Duodenal mucosa (tissue), 2 donors: ENCODE data around the gene OSBPL3.

Experiments used
- H3K27ac ChIP-seq: one replicate; pipeline ENCODE4 v1.7.0; 2013; ENCODE audit warnings: low read depth, low read length
- H3K27me3 ChIP-seq, 2 donors: one replicate each; pipeline ENCODE4 v1.7.0; 2013; ENCODE audit warnings: low read length in 2 of 2, control low read depth in 1 of 2; ENCODE audit not compliant: insufficient read depth in 2 of 2, control insufficient read depth in 1 of 2
- H3K36me3 ChIP-seq, 2 donors: one replicate each; pipeline ENCODE4 v1.7.0; 2013; ENCODE audit warnings: low read length in 2 of 2, control low read depth in 1 of 2; ENCODE audit not compliant: insufficient read depth in 2 of 2, control insufficient read depth in 1 of 2
- H3K4me1 ChIP-seq, 2 donors: one replicate each; pipeline ENCODE4 v1.7.0; 2013; ENCODE audit warnings: low read length in 2 of 2, control low read depth in 1 of 2; ENCODE audit not compliant: insufficient read depth in 2 of 2, control insufficient read depth in 1 of 2
- H3K4me3 ChIP-seq, 2 donors: one replicate each; pipeline ENCODE4 v1.7.0; 2013; ENCODE audit warnings: low read length in 2 of 2, low read depth in 1 of 2
- H3K9ac ChIP-seq, 2 donors: one replicate each; pipeline ENCODE4 v1.7.0; 2013; ENCODE audit warnings: low read length in 2 of 2, low read depth in 1 of 2
- H3K9me3 ChIP-seq, 2 donors: one replicate each; pipeline ENCODE4 v1.7.0; 2013; ENCODE audit warnings: low read length in 2 of 2, control low read depth in 1 of 2; ENCODE audit not compliant: control insufficient read depth in 1 of 2

Gene OSBPL3

DNA sequence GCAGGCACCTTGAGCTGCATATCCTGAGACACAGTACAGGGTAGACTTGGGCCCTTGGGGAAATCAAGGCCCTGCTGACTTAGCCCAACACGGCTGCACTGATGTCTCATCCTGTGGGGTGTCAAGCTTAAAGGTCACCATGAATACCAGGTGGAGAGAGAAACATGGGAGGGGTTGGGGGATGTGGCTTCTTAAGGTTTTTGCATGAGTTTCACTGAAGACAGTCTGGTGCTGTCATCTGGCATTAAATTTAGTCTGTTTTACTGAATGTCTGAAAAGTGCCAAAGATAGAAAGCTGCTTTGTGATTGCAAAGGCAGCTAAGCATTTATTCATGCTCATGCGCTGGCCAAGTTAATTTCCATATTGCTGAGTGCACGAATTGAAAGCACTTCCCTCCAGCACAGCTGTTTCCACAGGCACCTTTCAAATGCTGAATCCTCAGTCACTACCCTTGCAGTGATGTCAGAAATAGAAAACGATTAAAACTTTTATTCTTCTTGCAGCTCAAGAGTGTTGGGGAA, 102.1 kb downstream of the OSBPL3 start:
- H3K27ac ChIP-seq: no peak overlapping the region

DNA sequence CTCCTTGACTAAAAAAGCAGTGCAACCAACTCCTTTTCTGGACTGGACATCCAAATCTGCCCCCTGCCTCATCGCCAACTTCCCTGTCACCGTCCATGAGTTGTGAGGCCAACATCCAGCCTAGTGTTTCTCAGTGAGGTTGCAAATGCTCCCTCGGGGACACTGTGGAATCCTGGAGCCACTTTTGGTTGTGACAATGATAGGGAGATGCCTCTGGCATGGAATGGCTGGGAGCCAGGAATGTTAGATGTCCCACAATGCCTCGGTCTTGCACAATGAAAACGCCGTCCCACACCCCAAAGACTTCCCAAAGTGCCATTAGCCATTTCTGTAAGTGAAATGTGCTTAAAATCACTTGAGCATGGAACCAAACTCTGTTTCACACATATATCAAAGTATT, 105.2 kb downstream of the OSBPL3 start:
- no peaks in the 10 kb centered on the region for H3K27me3 ChIP-seq
- H3K9ac ChIP-seq: no peak overlapping the region
- no peaks in the 10 kb centered on the region for H3K9me3 ChIP-seq
- no peak overlapping the region for H3K27ac ChIP-seq
- peaks cover 0 to 7% of the 10 kb centered on the region in 2 donors for H3K36me3 ChIP-seq
- H3K4me3 ChIP-seq: no peak overlapping the region
- H3K4me1 ChIP-seq: no peaks in the 10 kb centered on the region

More for the DNA sequence above, 102.1 kb downstream of the OSBPL3 start:
- H3K4me3 ChIP-seq: no peak overlapping the region
- no peaks in the 10 kb centered on the region for H3K4me1 ChIP-seq
- no peaks in the 10 kb centered on the region for H3K9me3 ChIP-seq
- no peaks in the 10 kb centered on the region for H3K36me3 ChIP-seq
- H3K9ac ChIP-seq: no peak overlapping the region
- no peaks in the 10 kb centered on the region for H3K27me3 ChIP-seq

DNA sequence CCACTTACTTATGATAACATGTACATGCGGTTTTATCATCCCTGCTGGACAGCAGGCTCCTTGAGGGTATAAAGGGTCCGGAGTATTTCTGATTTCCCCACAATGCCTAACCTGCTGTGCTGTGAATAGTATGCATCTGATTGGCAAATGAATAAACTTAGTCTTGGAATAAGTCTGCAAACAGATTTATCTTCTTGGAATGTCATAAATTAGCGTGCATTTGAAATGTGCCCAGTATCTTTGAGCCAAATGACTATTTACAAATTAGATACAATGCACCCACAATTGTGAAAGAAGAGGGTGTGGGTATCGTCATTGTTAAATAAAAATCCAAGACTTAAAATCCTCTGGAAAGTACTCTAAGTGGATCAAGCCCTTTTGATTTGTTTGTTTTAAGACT, 106.0 kb downstream of the OSBPL3 start:
- no peaks in the 10 kb centered on the region for H3K27me3 ChIP-seq
- H3K27ac ChIP-seq: no peak overlapping the region
- no peak overlapping the region for H3K9ac ChIP-seq
- no peaks in the 10 kb centered on the region for H3K4me1 ChIP-seq
- peaks cover 0 to 7% of the 10 kb centered on the region in 2 donors for H3K36me3 ChIP-seq
- no peaks in the 10 kb centered on the region for H3K9me3 ChIP-seq
- H3K4me3 ChIP-seq: no peak overlapping the region

DNA sequence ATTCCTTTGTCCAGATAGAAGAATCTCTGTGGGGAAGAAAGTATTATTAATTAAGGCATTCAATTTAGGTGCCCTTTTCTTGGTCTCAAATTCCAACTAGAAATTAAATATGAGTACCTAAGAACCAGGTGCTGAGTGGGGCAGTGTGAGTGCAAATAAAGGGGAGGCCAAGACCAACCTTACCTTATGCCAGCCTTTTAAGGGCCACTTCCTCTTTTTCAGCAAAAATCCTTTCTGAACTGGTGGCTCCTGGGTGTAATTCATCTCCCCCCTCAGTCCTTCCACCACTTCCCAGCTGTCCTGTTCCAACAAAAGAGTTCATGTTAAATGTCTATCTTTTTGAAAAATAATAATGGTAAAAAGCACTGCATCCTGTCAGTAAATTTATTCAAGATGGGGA, 108.2 kb downstream of the OSBPL3 start:
- Histone ChIP-seq H3K4me3 (no peak overlapping the region), H3K27ac (no peak overlapping the region), H3K9me3 (no peaks in the 10 kb centered on the region)

DNA sequence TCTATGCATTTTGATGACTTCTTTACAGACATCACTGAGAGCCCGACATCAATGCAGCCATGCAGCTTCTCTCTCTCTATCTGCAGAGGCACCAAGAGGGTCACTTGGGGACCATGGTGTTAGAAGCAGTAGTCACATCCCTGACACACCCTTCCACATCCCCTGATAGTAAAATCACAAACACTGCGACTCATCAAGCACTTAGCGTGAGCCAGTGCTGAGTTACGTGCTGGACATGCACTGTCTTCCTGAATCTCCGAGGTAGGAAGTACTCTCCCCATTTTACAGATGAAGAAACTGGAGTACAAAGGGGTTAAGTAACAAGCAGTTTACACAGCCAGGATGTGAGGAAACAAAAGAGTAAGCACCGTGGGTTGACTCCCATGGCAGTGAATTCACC, 109.2 kb downstream of the OSBPL3 start:
- no peaks in the 10 kb centered on the region for H3K4me1 ChIP-seq
- H3K36me3 ChIP-seq: peaks cover 0 to 8% of the 10 kb centered on the region in 2 donors
- no peaks in the 10 kb centered on the region for H3K27me3 ChIP-seq
- H3K27ac ChIP-seq: no peak overlapping the region
- H3K9me3 ChIP-seq: no peaks in the 10 kb centered on the region
- no peak overlapping the region for H3K9ac ChIP-seq
- no peak overlapping the region for H3K4me3 ChIP-seq

More for the DNA sequence above, 108.2 kb downstream of the OSBPL3 start:
- H3K27me3 ChIP-seq: no peaks in the 10 kb centered on the region
- H3K36me3 ChIP-seq: peaks cover 0 to 7% of the 10 kb centered on the region in 2 donors
- H3K9ac ChIP-seq: no peak overlapping the region
- H3K4me1 ChIP-seq: no peaks in the 10 kb centered on the region

DNA sequence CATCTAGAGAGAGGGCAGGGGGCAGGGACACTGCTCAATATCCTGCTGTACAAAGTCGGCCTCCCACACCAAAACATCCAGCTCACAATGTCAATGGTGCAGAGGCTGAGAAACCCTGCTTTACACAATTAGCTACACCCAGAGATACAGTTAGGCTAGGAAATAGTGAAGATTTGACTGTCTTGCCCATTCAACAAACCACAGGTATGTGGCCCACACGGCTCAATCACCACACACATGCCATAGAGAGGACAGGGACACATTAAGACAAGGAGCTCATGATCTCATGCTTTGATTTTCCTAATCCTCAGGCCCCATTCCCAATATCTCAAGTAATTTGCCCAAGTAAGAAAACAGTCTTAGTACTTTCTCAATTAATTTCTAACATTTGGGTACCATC, 110.4 kb downstream of the OSBPL3 start:
- Histone ChIP-seq H3K4me1 (no peaks in the 10 kb centered on the region), H3K27me3 (no peaks in the 10 kb centered on the region), H3K36me3 (peaks cover 0 to 19% of the 10 kb centered on the region in 2 donors), H3K4me3 (no peak overlapping the region), H3K9ac (no peak overlapping the region), H3K27ac (no peak overlapping the region), H3K9me3 (no peaks in the 10 kb centered on the region)

DNA sequence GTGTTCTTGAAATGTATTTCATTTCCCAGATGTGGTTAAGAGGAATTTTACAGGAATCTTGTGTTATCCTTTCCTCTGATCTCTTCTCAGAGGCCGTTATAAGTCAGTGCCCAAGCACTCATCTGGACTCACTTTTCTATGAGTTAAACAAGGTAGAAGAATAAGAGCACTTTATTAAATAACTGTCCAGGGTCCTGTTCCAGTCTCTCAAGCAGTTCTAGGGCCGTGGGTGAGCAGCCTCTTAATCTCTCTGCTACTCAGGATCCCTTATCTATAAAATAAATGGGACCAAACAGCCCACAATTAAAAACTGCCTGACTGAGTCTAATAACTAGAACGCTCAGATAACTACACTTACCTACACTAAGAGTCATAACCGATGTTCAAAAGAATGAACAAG, 111.2 kb downstream of the OSBPL3 start:
- Histone ChIP-seq H3K36me3 (peaks cover 0 to 27% of the 10 kb centered on the region in 2 donors), H3K4me1 (no peaks in the 10 kb centered on the region), H3K27me3 (no peaks in the 10 kb centered on the region), H3K9me3 (no peaks in the 10 kb centered on the region), H3K27ac (no peak overlapping the region), H3K4me3 (no peak overlapping the region), H3K9ac (no peak overlapping the region)

DNA sequence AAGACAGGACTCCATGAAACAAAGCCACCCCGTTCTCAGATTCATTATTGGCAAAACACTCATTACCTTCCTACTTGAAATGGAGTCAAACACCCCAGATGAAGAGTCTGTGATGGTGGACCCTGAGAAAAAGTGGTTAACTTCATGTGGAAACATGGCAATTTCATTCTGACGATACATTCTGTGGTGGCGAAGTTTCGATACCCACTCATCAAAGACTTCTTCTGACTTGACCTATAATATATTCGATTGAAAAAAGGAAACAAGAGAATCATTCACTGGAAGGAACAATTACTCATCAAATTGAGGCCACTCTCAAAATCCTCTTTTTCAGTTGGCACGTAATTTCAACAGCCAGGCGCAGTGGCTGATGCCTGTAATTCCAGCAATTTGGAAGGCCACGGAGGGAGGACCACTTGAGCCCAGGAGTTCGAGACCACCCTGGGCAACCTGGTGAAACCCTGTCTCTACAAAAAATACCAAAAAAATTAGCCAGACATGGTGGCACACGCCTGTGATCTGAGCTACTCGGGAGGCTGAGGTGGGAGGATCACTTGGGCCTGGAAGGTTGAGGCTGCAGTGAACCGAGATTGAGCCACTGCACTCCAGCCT, 113.9 kb downstream of the OSBPL3 start:
- Histone ChIP-seq H3K9me3 (no peaks in the 10 kb centered on the region), H3K27ac (no peak overlapping the region), H3K9ac (no peak overlapping the region), H3K4me3 (no peak overlapping the region), H3K36me3 (peaks cover 0 to 42% of the 10 kb centered on the region in 2 donors), H3K4me1 (no peaks in the 10 kb centered on the region), H3K27me3 (no peaks in the 10 kb centered on the region)

DNA sequence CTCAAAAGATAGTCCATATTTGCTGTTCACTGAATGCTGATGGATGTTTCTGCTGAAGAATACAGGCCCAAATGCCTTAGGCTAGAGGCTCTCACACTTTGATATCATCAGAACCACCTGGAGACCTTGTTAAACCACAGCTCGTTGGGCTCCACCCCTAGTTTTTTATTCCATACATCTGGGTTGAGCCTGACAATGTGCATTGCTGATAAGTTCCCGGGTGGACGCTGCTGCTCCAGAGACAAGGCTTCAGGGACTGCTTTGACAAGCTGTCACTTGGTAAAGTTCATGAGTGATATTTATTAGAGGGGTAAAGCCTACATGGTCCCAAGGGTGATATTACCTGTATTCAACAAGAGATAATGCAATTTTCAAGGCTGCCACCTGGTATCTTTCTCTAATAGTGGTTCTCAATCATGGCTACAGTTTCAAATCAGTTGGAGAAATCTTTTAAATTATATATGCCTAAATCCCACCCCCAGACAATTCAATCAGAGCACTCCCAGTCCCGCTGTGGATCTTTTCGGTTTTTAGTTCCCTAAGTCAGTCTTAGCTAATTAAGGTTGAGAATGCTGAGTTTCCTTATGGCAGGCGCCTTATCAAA, 115.7 kb downstream of the OSBPL3 start:
- Histone ChIP-seq H3K27ac (no peak overlapping the region), H3K27me3 (no peaks in the 10 kb centered on the region), H3K9me3 (no peaks in the 10 kb centered on the region), H3K4me1 (no peaks in the 10 kb centered on the region), H3K36me3 (peaks cover 0 to 42% of the 10 kb centered on the region in 2 donors), H3K9ac (no peak overlapping the region), H3K4me3 (no peak overlapping the region)

DNA sequence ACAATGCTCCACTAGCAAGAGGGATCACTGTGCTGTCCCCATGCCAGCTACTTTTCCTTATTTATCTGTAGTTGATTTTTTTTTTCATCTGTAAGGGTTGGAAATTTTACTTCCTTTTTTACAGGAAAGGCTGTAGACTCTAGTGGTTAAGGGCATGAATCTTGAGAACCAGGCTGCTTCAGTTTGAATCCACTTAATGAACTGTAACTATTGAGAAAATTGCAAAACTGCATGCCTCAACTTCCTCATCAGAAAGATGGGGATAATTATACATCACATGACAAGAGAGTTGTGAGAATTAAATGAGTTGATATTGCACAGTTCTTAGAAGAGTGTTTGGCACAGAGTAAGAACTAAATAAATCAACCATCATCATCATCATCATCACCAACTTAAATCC, 116.4 kb downstream of the OSBPL3 start:
- no peaks in the 10 kb centered on the region for H3K9me3 ChIP-seq
- no peak overlapping the region for H3K9ac ChIP-seq
- peaks cover 0 to 42% of the 10 kb centered on the region in 2 donors for H3K36me3 ChIP-seq
- H3K4me1 ChIP-seq: no peaks in the 10 kb centered on the region
- H3K4me3 ChIP-seq: no peak overlapping the region
- no peak overlapping the region for H3K27ac ChIP-seq
- no peaks in the 10 kb centered on the region for H3K27me3 ChIP-seq
